OCI-LY1 (cell line): ENCODE data around the gene EVC2.

ENCODE experiments used
- H2AFZ ChIP-seq: fragments of 200-600 bp; sonication (generic), shearing (Covaris generic); 2 replicates; pipeline ENCODE4 v1.6.0; 2014; ENCODE audit warnings: antibody characterized with exemption, mild to moderate bottlenecking, low read length
- H3F3A ChIP-seq: fragments of 200-600 bp; sonication (generic), shearing (Covaris generic); 2 replicates; pipeline ENCODE4 v1.6.0; 2014; ENCODE audit warnings: mild to moderate bottlenecking, antibody characterized with exemption, low read length, moderate library complexity; ENCODE audit not compliant: insufficient read depth
- H3K27ac ChIP-seq: fragments of 200-600 bp; sonication (generic); 2 replicates; pipeline ENCODE4 v1.5.1; 2014; ENCODE audit warnings: low read length, mixed run types, mild to moderate bottlenecking, low read depth; ENCODE audit not compliant: poor library complexity, severe bottlenecking
- H3K27me3 ChIP-seq: fragments of 200-600 bp; sonication (generic); 2 replicates; pipeline ENCODE4 v1.6.0; 2014; ENCODE audit warnings: antibody characterized with exemption, mild to moderate bottlenecking, low read length, moderate library complexity; ENCODE audit not compliant: insufficient read depth
- H3K36me3 ChIP-seq: fragments of 200-600 bp; sonication (generic); 2 replicates; pipeline ENCODE4 v1.6.1; 2014; ENCODE audit warnings: mild to moderate bottlenecking, antibody characterized with exemption, low read length, moderate library complexity, mixed read lengths; ENCODE audit not compliant: insufficient read depth
- H3K4me1 ChIP-seq: fragments of 200-600 bp; sonication (generic); 2 replicates; pipeline ENCODE4 v1.5.1; 2014; ENCODE audit warnings: mild to moderate bottlenecking, low read length, moderate library complexity; ENCODE audit not compliant: insufficient read depth, severe bottlenecking
- H3K4me2 ChIP-seq: fragments of 200-600 bp; sonication (generic), shearing (Covaris generic); 2 replicates; pipeline ENCODE4 v1.6.1; 2014; ENCODE audit warnings: low read length
- H3K4me3 ChIP-seq: fragments of 200-600 bp; sonication (generic); 2 replicates; pipeline ENCODE4 v1.5.1; 2014; ENCODE audit warnings: low read length, low read depth, mild to moderate bottlenecking, mixed read lengths; ENCODE audit not compliant: poor library complexity, severe bottlenecking
- H3K79me2 ChIP-seq: fragments of 200-600 bp; shearing (Covaris generic); 2 replicates; pipeline ENCODE4 v1.6.1; 2016; ENCODE audit warnings: mixed run types, low read length, mixed read lengths; ENCODE audit not compliant: insufficient read depth
- H3K9ac ChIP-seq: fragments of 200-600 bp; sonication (generic), shearing (Covaris generic); 2 replicates; pipeline ENCODE4 v1.6.1; 2014; ENCODE audit warnings: mild to moderate bottlenecking, low read length, mixed read lengths
- H3K9me2 ChIP-seq: fragments of 200-600 bp; sonication (generic), shearing (Covaris generic); 2 replicates; pipeline ENCODE4 v1.6.1; 2014; ENCODE audit warnings: low read depth, mild to moderate bottlenecking, low read length, mixed read lengths
- H3K9me3 ChIP-seq: fragments of 200-600 bp; shearing (Covaris generic); 2 replicates; pipeline ENCODE4 v1.6.1; 2014; ENCODE audit warnings: low read length, mixed read lengths
- H4K20me1 ChIP-seq: fragments of 200-600 bp; sonication (generic), shearing (Covaris generic); 2 replicates; pipeline ENCODE4 v1.6.0; 2016; ENCODE audit warnings: mild to moderate bottlenecking, low read length; ENCODE audit not compliant: insufficient read depth
- EZH2 ChIP-seq: fragments of 200-600 bp; sonication (generic), shearing (Covaris generic); IDR thresholded peaks from 2 replicates; pipeline ENCODE4 v1.8.0; 2017; ENCODE audit warnings: borderline replicate concordance, mixed run types, mild to moderate bottlenecking, antibody characterized with exemption, low read length, moderate library complexity, mixed read lengths
- TF ChIP-seq, protein P1 (sequence below): fragments of 200-600 bp; sonication (generic), shearing (Covaris generic); IDR thresholded peaks from 2 replicates; pipeline ENCODE4 v1.5.1; 2017; ENCODE audit warnings: mild to moderate bottlenecking, antibody characterized with exemption, low read length, moderate library complexity, mixed read lengths

EVC2 gene

DNA sequence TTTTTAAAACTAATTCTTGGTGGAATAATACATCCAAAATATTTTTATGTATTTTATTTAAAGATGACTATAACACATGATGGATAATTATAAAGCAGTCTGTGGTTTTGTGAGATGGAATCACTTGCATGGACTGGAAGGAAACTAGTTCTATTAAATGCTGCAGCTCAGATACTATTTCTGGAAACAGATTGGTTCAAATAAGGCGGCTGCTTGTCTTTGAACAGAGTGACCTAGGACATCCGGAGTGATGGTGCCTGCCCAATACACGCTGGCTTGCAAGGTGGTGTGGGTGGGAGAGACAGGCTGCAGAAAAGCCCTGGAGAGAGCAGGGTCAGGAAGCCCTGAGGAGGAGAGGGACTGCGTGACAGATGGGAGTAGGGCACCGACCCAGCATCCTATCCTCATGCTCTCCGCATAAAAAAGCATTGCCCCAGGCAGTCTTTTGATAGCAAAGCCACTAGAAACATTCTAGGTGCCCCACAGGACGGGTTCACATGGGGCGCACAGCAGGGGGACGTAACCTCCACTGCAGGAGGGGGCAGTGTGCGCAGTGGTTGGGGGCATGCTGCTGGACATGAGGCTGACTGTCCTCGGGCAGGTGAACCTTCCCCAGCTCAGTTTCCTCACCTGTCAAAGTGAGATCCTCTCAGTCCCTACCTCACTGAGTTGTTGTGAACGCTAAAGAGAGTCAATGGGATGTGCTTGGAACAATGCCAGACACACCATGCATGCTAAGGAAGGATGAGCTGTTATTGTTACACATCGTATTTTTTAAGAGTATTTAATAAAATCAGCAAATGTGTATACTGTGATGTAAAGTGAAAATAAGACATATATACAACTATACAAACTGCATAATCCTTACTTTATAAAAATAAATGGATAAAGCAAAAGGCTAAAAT lies 71.3 kb downstream of the EVC2 start:
- H2AFZ ChIP-seq: no peak overlapping the region
- no peaks in the 10 kb centered on the region for H3K9me2 ChIP-seq
- H3K4me2 ChIP-seq: no peak overlapping the region
- H3F3A ChIP-seq: no peaks in the 10 kb centered on the region
- H3K9me3 ChIP-seq: no peaks in the 10 kb centered on the region
- H3K4me3 ChIP-seq: no peak overlapping the region
- TF ChIP-seq, protein P1, sequence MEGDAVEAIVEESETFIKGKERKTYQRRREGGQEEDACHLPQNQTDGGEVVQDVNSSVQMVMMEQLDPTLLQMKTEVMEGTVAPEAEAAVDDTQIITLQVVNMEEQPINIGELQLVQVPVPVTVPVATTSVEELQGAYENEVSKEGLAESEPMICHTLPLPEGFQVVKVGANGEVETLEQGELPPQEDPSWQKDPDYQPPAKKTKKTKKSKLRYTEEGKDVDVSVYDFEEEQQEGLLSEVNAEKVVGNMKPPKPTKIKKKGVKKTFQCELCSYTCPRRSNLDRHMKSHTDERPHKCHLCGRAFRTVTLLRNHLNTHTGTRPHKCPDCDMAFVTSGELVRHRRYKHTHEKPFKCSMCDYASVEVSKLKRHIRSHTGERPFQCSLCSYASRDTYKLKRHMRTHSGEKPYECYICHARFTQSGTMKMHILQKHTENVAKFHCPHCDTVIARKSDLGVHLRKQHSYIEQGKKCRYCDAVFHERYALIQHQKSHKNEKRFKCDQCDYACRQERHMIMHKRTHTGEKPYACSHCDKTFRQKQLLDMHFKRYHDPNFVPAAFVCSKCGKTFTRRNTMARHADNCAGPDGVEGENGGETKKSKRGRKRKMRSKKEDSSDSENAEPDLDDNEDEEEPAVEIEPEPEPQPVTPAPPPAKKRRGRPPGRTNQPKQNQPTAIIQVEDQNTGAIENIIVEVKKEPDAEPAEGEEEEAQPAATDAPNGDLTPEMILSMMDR: no peak
- no peaks in the 10 kb centered on the region for H3K79me2 ChIP-seq
- H4K20me1 ChIP-seq: no peaks in the 10 kb centered on the region
- no peak overlapping the region for H3K27ac ChIP-seq
- no peaks in the 10 kb centered on the region for H3K4me1 ChIP-seq
- H3K27me3 ChIP-seq: no peaks in the 10 kb centered on the region
- H3K36me3 ChIP-seq: peaks cover 16% of the 10 kb centered on the region
- no peak overlapping the region for H3K9ac ChIP-seq

DNA sequence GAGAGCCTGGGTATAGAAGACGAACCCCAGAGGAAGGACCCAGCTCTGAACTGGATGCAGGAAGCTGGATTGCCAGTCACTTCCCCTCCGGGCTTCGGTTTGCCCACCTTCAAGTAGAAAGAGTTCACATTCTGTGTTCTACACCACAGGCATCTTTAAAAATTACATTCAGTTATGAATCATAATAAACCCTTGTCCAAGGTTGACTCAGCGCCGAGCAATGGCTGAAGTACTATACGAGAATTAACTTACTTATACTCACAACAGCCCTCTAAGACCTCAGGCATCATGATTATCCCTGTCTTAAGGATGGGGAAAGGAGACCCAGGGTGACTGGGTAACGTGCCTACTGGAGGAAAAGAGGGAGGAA lies 72.5 kb downstream of the EVC2 start:
- Histone ChIP-seq H3K4me2 (no peak overlapping the region), H3K4me1 (no peaks in the 10 kb centered on the region)

DNA sequence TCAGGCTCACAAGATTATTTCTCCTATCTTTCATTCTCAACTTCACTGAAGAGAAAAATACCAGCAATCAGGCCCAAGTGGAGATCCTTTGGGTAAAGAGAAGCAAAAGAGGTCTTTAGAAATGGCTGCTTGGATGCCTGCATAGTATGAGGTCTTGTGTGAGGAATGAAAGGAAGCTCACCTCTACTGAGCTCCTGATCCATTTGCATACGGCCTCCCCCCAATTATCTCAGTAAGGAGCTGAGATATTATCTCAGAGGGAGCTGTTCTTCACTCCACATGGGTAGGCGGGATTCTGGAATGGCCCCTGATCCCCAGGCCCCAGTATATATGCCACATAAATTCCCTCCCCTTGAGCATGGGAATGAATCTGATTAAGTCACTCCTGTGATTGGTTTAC lies 75.8 kb downstream of the EVC2 start:
- Histone ChIP-seq H3K4me2 (no peak overlapping the region), H3K9ac (no peak overlapping the region), H3K79me2 (no peaks in the 10 kb centered on the region), H3K4me3 (no peak overlapping the region), H4K20me1 (no peaks in the 10 kb centered on the region), H3K36me3 (peaks cover 14% of the 10 kb centered on the region), H3K9me3 (no peaks in the 10 kb centered on the region), H3K4me1 (no peaks in the 10 kb centered on the region), H2AFZ (no peak overlapping the region), H3K9me2 (no peaks in the 10 kb centered on the region), H3F3A (no peaks in the 10 kb centered on the region), H3K27ac (no peak overlapping the region), H3K27me3 (no peaks in the 10 kb centered on the region)
- TF ChIP-seq, protein P1: no peak

More for the DNA sequence above, 72.5 kb downstream of the EVC2 start:
- no peaks in the 10 kb centered on the region for H3K79me2 ChIP-seq
- no peak overlapping the region for H2AFZ ChIP-seq
- H3K36me3 ChIP-seq: peaks cover 16% of the 10 kb centered on the region
- no peak overlapping the region for H3K4me3 ChIP-seq
- TF ChIP-seq, protein P1: no peak
- TF ChIP-seq EZH2: no peak
- H3K9me2 ChIP-seq: no peaks in the 10 kb centered on the region
- H3K27me3 ChIP-seq: no peaks in the 10 kb centered on the region
- H3K27ac ChIP-seq: no peak overlapping the region
- H3K9me3 ChIP-seq: no peaks in the 10 kb centered on the region
- no peaks in the 10 kb centered on the region for H4K20me1 ChIP-seq
- H3K9ac ChIP-seq: no peak overlapping the region
- no peaks in the 10 kb centered on the region for H3F3A ChIP-seq
